BLaER1 treated with 17β-estradiol and CSF1 and Interleukin-3, amounts not matched to agents 10 nM and 100 nM (cell line): ENCODE results near the gene CSNK2A1.

Experiments used
- H3K27ac ChIP-seq, 11 experiments: shearing (Covaris generic); formaldehyde crosslinking; 2 replicates each; pipeline ENCODE4 v1.8.1; 2022
- H3K27me3 ChIP-seq, 11 experiments: shearing (Covaris generic); formaldehyde crosslinking; 2 replicates each; pipeline ENCODE4 v1.8.1; 2022
- H3K36me3 ChIP-seq, 11 experiments: shearing (Covaris generic); formaldehyde crosslinking; 2 replicates each; pipeline ENCODE4 v1.8.1; 2022
- H3K4me1 ChIP-seq, 10 experiments: shearing (Covaris generic); formaldehyde crosslinking; 2 replicates each; pipeline ENCODE4 v1.8.1; 2022
- H3K4me2 ChIP-seq, 11 experiments: shearing (Covaris generic); formaldehyde crosslinking; 2 replicates each; pipeline ENCODE4 v1.8.1; 2022
- H3K4me3 ChIP-seq, 10 experiments: shearing (Covaris generic); formaldehyde crosslinking; 2 replicates each; pipeline ENCODE4 v1.8.1; 2022
- H3K9ac ChIP-seq, 11 experiments: shearing (Covaris generic); formaldehyde crosslinking; 2 replicates each; pipeline ENCODE4 v1.8.1; 2022
- H3K9me3 ChIP-seq, 11 experiments: shearing (Covaris generic); formaldehyde crosslinking; replicated peaks in 1 of 11; 2 replicates each; pipeline ENCODE4 v1.8.1; 2022
- H4K20me1 ChIP-seq, 11 experiments: shearing (Covaris generic); formaldehyde crosslinking; 2 replicates each; pipeline ENCODE4 v1.8.1; 2022
- Cebpa-rat ChIP-seq, 11 experiments: shearing (Covaris generic); IDR thresholded peaks; 2 replicates each; pipeline ENCODE4 v1.8.1; 2022

The CSNK2A1 gene

GRCh38 chr20:444117-444516 is 99.5 kb downstream of the CSNK2A1 start:
- H3K4me1 ChIP-seq, result peaks cover 17 to 32% (median 23%) of the 10 kb centered on the region in 10 experiments
- H3K9ac ChIP-seq, result peak overlapping the region in 1 of 11 experiments; percentile 17; a peak in 1 of 22 replicates
- no peaks in the 10 kb centered on the region for H3K27me3 ChIP-seq
- H3K27ac ChIP-seq, result no peak overlapping the region; a peak in 1 of 22 replicates
- TF ChIP-seq Cebpa-rat (IDR thresholded peaks at IDR 0.05), result no peak
- H3K36me3 ChIP-seq, result peaks cover 85 to 95% (median 91%) of the 10 kb centered on the region in 11 experiments
- no peak overlapping the region for H3K4me2 ChIP-seq
- no peak overlapping the region for H3K4me3 ChIP-seq
- H4K20me1 ChIP-seq, result peaks cover 53 to 98% (median 68%) of the 10 kb centered on the region in 11 experiments; a peak in 21 of 22 replicates
- no peaks in the 10 kb centered on the region for H3K9me3 ChIP-seq

- H4K20me1 ChIP-seq, result peaks cover 48 to 97% (median 69%) of the 10 kb centered on the region in 11 experiments; a peak in 21 of 22 replicates
- H3K27me3 ChIP-seq, result no peaks in the 10 kb centered on the region
- TF ChIP-seq Cebpa-rat (IDR thresholded peaks at IDR 0.05), result no peak
- H3K4me2 ChIP-seq, result no peak overlapping the region
- peak overlapping the region in 1 of 11 experiments; percentile 14; a peak in 1 of 22 replicates for H3K9ac ChIP-seq
- no peak overlapping the region for H3K27ac ChIP-seq
- H3K4me3 ChIP-seq, result no peak overlapping the region
- H3K4me1 ChIP-seq, result peaks cover 25 to 40% (median 32%) of the 10 kb centered on the region in 10 experiments
- peaks cover 84 to 91% (median 89%) of the 10 kb centered on the region in 11 experiments for H3K36me3 ChIP-seq
- H3K9me3 ChIP-seq, result no peaks in the 10 kb centered on the region
These were observed 100.3 kb downstream of the CSNK2A1 start for GRCh38 chr20:443223-443775.

- peak overlapping the region in 5 of 11 experiments; percentile 82 to 90 (median 84); a peak in 5 of 22 replicates for H3K27ac ChIP-seq
- peaks cover 38 to 62% (median 53%) of the 10 kb centered on the region in 10 experiments for H3K4me1 ChIP-seq
- no peaks in the 10 kb centered on the region for H3K9me3 ChIP-seq
- peaks cover 29 to 95% (median 52%) of the 10 kb centered on the region in 11 experiments; a peak in 20 of 22 replicates for H4K20me1 ChIP-seq
- TF ChIP-seq Cebpa-rat (IDR thresholded peaks at IDR 0.05), result no peak
- peaks cover 79 to 90% (median 85%) of the 10 kb centered on the region in 11 experiments for H3K36me3 ChIP-seq
- H3K9ac ChIP-seq, result peak overlapping the region in 1 of 11 experiments; percentile 82; a peak in 1 of 22 replicates
- H3K27me3 ChIP-seq, result no peaks in the 10 kb centered on the region
- H3K4me2 ChIP-seq, result peak overlapping the region in 10 of 11 experiments; percentile 85 to 99 (median 96); a peak in 17 of 22 replicates
- H3K4me3 ChIP-seq, result no peak overlapping the region
These were observed 103.0 kb downstream of the CSNK2A1 start for GRCh38 chr20:440636-441035.

- H3K4me1 ChIP-seq, result peaks cover 38 to 67% (median 57%) of the 10 kb centered on the region in 10 experiments
- TF ChIP-seq Cebpa-rat (IDR thresholded peaks at IDR 0.05), result no peak
- H3K27ac ChIP-seq, result peak overlapping the region in 6 of 11 experiments; percentile 82 to 90 (median 84); a peak in 9 of 22 replicates
- H3K4me3 ChIP-seq, result peak overlapping the region in 1 of 10 experiments; percentile 47; a peak in 1 of 20 replicates
- peak overlapping the region in 2 of 11 experiments; percentile 26 to 82; a peak in 3 of 22 replicates for H3K9ac ChIP-seq
- H3K9me3 ChIP-seq, result no peaks in the 10 kb centered on the region
- H4K20me1 ChIP-seq, result peaks cover 29 to 95% (median 52%) of the 10 kb centered on the region in 11 experiments; a peak in 20 of 22 replicates
- H3K27me3 ChIP-seq, result no peaks in the 10 kb centered on the region
- H3K4me2 ChIP-seq, result peak overlapping the region; percentile 81 to 99 (median 95)
- peaks cover 79 to 90% (median 85%) of the 10 kb centered on the region in 11 experiments for H3K36me3 ChIP-seq
These were observed 103.4 kb downstream of the CSNK2A1 start for GRCh38 chr20:440148-440547.

- Histone ChIP-seq H3K36me3 (peaks cover 73 to 85% (median 81%) of the 10 kb centered on the region in 11 experiments), H3K9ac (peak overlapping the region in 10 of 11 experiments; percentile 11 to 82 (median 70); a peak in 18 of 22 replicates), H3K4me1 (peaks cover 48 to 79% (median 70%) of the 10 kb centered on the region in 10 experiments), H3K4me2 (peak overlapping the region; percentile 81 to 99 (median 95)), H3K4me3 (peak overlapping the region in 9 of 10 experiments; percentile 17 to 55 (median 47); a peak in 17 of 20 replicates), H4K20me1 (peaks cover 29 to 95% (median 52%) of the 10 kb centered on the region in 11 experiments; a peak in 20 of 22 replicates), H3K9me3 (no peaks in the 10 kb centered on the region), H3K27me3 (no peaks in the 10 kb centered on the region), H3K27ac (peak overlapping the region in 10 of 11 experiments; percentile 32 to 90 (median 82); a peak in 20 of 22 replicates)
- peak in 1 of 11 experiments; percentile 2; a peak in 1 of 22 replicates for TF ChIP-seq Cebpa-rat (IDR thresholded peaks at IDR 0.05)
These were observed 104.8 kb downstream of the CSNK2A1 start for GRCh38 chr20:438571-439469.

GRCh38 chr20:437787-438486 is 105.7 kb downstream of the CSNK2A1 start:
- Histone ChIP-seq H4K20me1 (peaks cover 33 to 95% (median 52%) of the 10 kb centered on the region in 11 experiments; a peak in 21 of 22 replicates), H3K4me3 (peak overlapping the region in 8 of 10 experiments; percentile 39 to 55 (median 47); a peak in 15 of 20 replicates), H3K4me2 (peak overlapping the region; percentile 81 to 99 (median 95)), H3K27ac (peak overlapping the region in 9 of 11 experiments; percentile 54 to 90 (median 82); a peak in 18 of 22 replicates), H3K36me3 (peaks cover 64 to 77% (median 72%) of the 10 kb centered on the region in 11 experiments), H3K9me3 (no peaks in the 10 kb centered on the region), H3K9ac (peak overlapping the region; percentile 11 to 82 (median 69); a peak in 19 of 22 replicates), H3K4me1 (peaks cover 57 to 88% (median 79%) of the 10 kb centered on the region in 10 experiments), H3K27me3 (no peaks in the 10 kb centered on the region)
- TF ChIP-seq Cebpa-rat (IDR thresholded peaks at IDR 0.05), result peak in 4 of 11 experiments; percentile 18 to 83 (median 54); a peak in 7 of 22 replicates

- H3K9me3 ChIP-seq, result no peaks in the 10 kb centered on the region
- peak overlapping the region in 2 of 11 experiments; percentile 17 to 90; a peak in 1 of 22 replicates for H3K27ac ChIP-seq
- peaks cover 59 to 75% (median 66%) of the 10 kb centered on the region in 11 experiments for H3K36me3 ChIP-seq
- H4K20me1 ChIP-seq, result peaks cover 40 to 96% (median 63%) of the 10 kb centered on the region in 11 experiments; a peak in 21 of 22 replicates
- peaks cover 65 to 91% (median 84%) of the 10 kb centered on the region in 10 experiments for H3K4me1 ChIP-seq
- TF ChIP-seq Cebpa-rat (IDR thresholded peaks at IDR 0.05), result no peak
- H3K4me3 ChIP-seq, result no peak overlapping the region
- no peaks in the 10 kb centered on the region for H3K27me3 ChIP-seq
- no peak overlapping the region for H3K9ac ChIP-seq
- H3K4me2 ChIP-seq, result peak overlapping the region in 8 of 11 experiments; percentile 89 to 99 (median 96); a peak in 10 of 22 replicates
These were observed 107.1 kb downstream of the CSNK2A1 start for GRCh38 chr20:436476-436875.

- Histone ChIP-seq H3K36me3 (peaks cover 55 to 74% (median 66%) of the 10 kb centered on the region in 11 experiments), H3K9me3 (no peaks in the 10 kb centered on the region), H4K20me1 (peaks cover 40 to 97% (median 70%) of the 10 kb centered on the region in 11 experiments; a peak in 21 of 22 replicates), H3K9ac (no peak overlapping the region), H3K27me3 (no peaks in the 10 kb centered on the region), H3K4me1 (peaks cover 62 to 86% (median 78%) of the 10 kb centered on the region in 10 experiments), H3K4me2 (peak overlapping the region in 1 of 11 experiments; percentile 70; a peak in 1 of 22 replicates), H3K27ac (no peak overlapping the region), H3K4me3 (no peak overlapping the region)
- no peak for TF ChIP-seq Cebpa-rat (IDR thresholded peaks at IDR 0.05)
These were observed 108.0 kb downstream of the CSNK2A1 start for GRCh38 chr20:435558-435957.
